Astrocyte of the cerebellum (primary cell): ENCODE measurements around the gene ZMAT5.
A peak's percentile ranks its signal among the peaks of the same experiment; 100 is the strongest.

ENCODE experiments used
- DNase-seq: peaks from one replicate; pipeline ENCODE4 v3.0.0-alpha.2; 2011; ENCODE audit warnings: low read depth
- H3K4me3 ChIP-seq: 2 replicates; pipeline ENCODE4 v1.5.1; 2011; ENCODE audit warnings: mild to moderate bottlenecking, low read depth, low read length, moderate library complexity
- in situ Hi-C: cut with HindIII; loops from 2 replicates; pipeline ENCODE4 v1.10.0; 2017; ENCODE audit warnings: low sequenced_read_pairs
- TF ChIP-seq, protein P1 (sequence below): IDR thresholded peaks from 2 replicates; pipeline ENCODE4 v1.5.1; 2012; ENCODE audit warnings: low read length, low read depth, moderate library complexity, mild to moderate bottlenecking; ENCODE audit errors: missing control alignments

The ZMAT5 gene

GRCh38 chr22:29780748-29781676 is 14.2 kb upstream of the ZMAT5 start:
- TF ChIP-seq, protein P1, sequence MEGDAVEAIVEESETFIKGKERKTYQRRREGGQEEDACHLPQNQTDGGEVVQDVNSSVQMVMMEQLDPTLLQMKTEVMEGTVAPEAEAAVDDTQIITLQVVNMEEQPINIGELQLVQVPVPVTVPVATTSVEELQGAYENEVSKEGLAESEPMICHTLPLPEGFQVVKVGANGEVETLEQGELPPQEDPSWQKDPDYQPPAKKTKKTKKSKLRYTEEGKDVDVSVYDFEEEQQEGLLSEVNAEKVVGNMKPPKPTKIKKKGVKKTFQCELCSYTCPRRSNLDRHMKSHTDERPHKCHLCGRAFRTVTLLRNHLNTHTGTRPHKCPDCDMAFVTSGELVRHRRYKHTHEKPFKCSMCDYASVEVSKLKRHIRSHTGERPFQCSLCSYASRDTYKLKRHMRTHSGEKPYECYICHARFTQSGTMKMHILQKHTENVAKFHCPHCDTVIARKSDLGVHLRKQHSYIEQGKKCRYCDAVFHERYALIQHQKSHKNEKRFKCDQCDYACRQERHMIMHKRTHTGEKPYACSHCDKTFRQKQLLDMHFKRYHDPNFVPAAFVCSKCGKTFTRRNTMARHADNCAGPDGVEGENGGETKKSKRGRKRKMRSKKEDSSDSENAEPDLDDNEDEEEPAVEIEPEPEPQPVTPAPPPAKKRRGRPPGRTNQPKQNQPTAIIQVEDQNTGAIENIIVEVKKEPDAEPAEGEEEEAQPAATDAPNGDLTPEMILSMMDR = no peak
- H3K4me3 ChIP-seq = no peak overlapping the region
- in situ Hi-C loops = no loop called here
- DNase-seq = peak; percentile 85

GRCh38 chr22:29780220-29780619 is 13.4 kb upstream of the ZMAT5 start:
- DNase-seq = no peak
- in situ Hi-C loops = no loop called here
- no peak overlapping the region for H3K4me3 ChIP-seq
- TF ChIP-seq, protein P1 = no peak

- no peak for DNase-seq
- in situ Hi-C loops = no loop called here
- no peak overlapping the region for H3K4me3 ChIP-seq
- TF ChIP-seq, protein P1 = no peak
Observed at GRCh38 chr22:29773233-29773632, 6.4 kb upstream of the ZMAT5 start.

- in situ Hi-C loops = no loop called here
- peak; percentile 38 for DNase-seq
- TF ChIP-seq, protein P1 = peak; percentile 68
- H3K4me3 ChIP-seq = no peak overlapping the region
Observed at GRCh38 chr22:29772170-29772641, 5.4 kb upstream of the ZMAT5 start.

GRCh38 chr22:29769723-29770321 is 3.0 kb upstream of the ZMAT5 start:
- DNase-seq = no peak
- TF ChIP-seq, protein P1 = no peak
- in situ Hi-C loops = no loop called here
- H3K4me3 ChIP-seq = no peak overlapping the region

DNA sequence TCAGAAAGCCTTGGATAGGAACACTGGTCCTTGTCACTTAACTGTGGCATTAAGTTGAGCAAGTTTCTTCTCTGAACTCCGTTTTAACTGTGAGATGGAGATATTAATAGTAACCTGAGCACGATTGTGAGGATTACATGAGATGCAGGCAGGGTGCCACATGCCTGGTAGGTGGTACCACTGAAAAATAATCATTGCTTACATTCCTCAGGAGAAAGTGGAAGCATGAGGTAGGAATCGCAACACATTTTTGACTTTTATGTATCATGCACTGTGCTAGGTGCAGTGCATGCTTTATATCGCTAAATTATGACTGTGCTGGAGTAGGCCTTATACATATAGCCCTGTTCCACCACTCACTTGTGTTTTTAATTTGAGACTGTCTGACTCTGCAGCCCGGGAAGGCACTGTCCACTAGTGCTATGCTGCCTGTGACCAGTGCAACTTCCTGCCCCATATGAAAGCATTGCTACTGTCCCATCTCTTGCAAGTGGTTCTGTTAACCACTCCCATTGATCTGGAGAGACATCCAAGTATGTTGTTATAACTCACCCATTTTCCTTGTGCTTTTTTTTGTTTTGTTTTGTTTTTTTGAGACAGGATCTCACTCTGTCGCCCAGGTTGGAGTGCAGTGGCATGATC is 1.4 kb upstream of the ZMAT5 start:
- TF ChIP-seq, protein P1 = no peak
- DNase-seq = no peak
- in situ Hi-C loops = no loop called here
- peak overlapping the region; percentile 100 for H3K4me3 ChIP-seq
